Body of pancreas (tissue), 4 donors: Measurements from ENCODE around the gene ZEB1. TPM values are rescaled to one million over a fixed set of nuclear protein-coding genes. Genes with fewer than 3 reads are reported as not detected.
A peak's percentile ranks its signal among the peaks of the same experiment; 100 is the strongest.

Experiments used
- ATAC-seq: fragments of 150-250 bp; one replicate; pipeline ENCODE4 v1.9.1; 2016
- DNase-seq, 4 donors: peaks; one replicate each; pipeline ENCODE4 v3.0.0-alpha.2; 2019
- H3K27ac ChIP-seq, 4 donors: fragments of 200-600 bp; sonication (generic); 1 replicate in 3 of 4; 2 replicates in 1 of 4; pipeline versions ENCODE4 v1.5.1 to v1.6.1; 2016 to 2019; ENCODE audit warnings: mild to moderate bottlenecking in 1 of 4, mixed read lengths in 1 of 4, moderate library complexity in 1 of 4
- H3K27me3 ChIP-seq, 2 donors: fragments of 200-600 bp; sonication (generic); one replicate each; pipeline ENCODE4 v1.6.0; 2016; ENCODE audit warnings: mild to moderate bottlenecking in 1 of 2
- H3K36me3 ChIP-seq, 2 donors: fragments of 200-600 bp; sonication (generic); replicated peaks in 1 of 2; 2 replicates each; pipeline ENCODE4 v1.5.1; 2016; ENCODE audit warnings: low read depth in 2 of 2; ENCODE audit not compliant: insufficient read depth in 1 of 2
- H3K4me1 ChIP-seq: fragments of 200-600 bp; sonication (generic); one replicate; pipeline ENCODE4 v1.6.0; 2016
- H3K4me3 ChIP-seq, 2 donors: fragments of 200-600 bp; sonication (generic); 1 replicate in 1 of 2; 2 replicates in 1 of 2; pipeline ENCODE4 v1.5.1; 2016 to 2019
- H3K9me3 ChIP-seq, 3 donors: fragments of 200-600 bp; sonication (generic); 1 replicate in 2 of 3; 2 replicates in 1 of 3; pipeline ENCODE4 v1.5.1; 2016
- CTCF ChIP-seq, 7 experiments: fragments of 450-650 bp in 4 of 7; fragments of 200-600 bp in 3 of 7; sonication (generic) in 3 of 7; IDR thresholded peaks; one replicate each; pipeline ENCODE4 v1.5.1; 2016 to 2019; ENCODE audit warnings: antibody characterized with exemption in 7 of 7
- POLR2A ChIP-seq, 3 donors: fragments of 450-650 bp; IDR thresholded peaks; one replicate each; pipeline ENCODE4 v1.6.1; 2016; ENCODE audit warnings: antibody characterized with exemption in 3 of 3, mild to moderate bottlenecking in 2 of 3
- WGBS, 2 donors: methylation state at CpG; one replicate each; pipeline ENCODE4 v1.1.5; 2017; 5-methylcytosine and 5-hydroxymethylcytosine counted together
- intact Hi-C: fragments of 100-400 bp; cut with DNase I; formaldehyde crosslinking; loops from one replicate; pipeline ENCODE4 v1.15.1; 2023
- total RNA-seq, 2 donors: library from RNA; depleted of rRNA; stranded (reverse); fragments of >200 nt; gene quantifications; one replicate each; pipeline ENCODE4 v1.1.0, GENCODE V29; 2016

The ZEB1 gene
- 10 to 100 TPM in 1 of 2 donors, 1 to 10 TPM in 1; 9.9 to 21.0 TPM for total RNA-seq

- H3K9me3 ChIP-seq, result no peaks in the 10 kb centered on the region
- peaks cover 18% of the 10 kb centered on the region for H3K4me1 ChIP-seq
- ATAC-seq, result peak; percentile 86
- TF ChIP-seq POLR2A (IDR thresholded peaks at IDR 0.05) (peak in 2 of 3 donors; percentile 46 to 49), CTCF (IDR thresholded peaks at IDR 0.05) (peak; percentile 38 to 68 (median 60))
- H3K27me3 ChIP-seq, result no peaks in the 10 kb centered on the region
- peak within 1 kb of the TSS; percentile 65 to 98 for H3K4me3 ChIP-seq
- WGBS, 2 donors, result 1% methylated on average over 45 to 70 of the region's 71 CpGs
- DNase-seq, result peak; percentile 88 to 96 (median 92)
- no peaks in the 10 kb centered on the region for H3K36me3 ChIP-seq
- intact Hi-C loops, result no loop called here
- peak within 1 kb of the TSS; percentile 34 to 90 (median 85) for H3K27ac ChIP-seq
Measured at GRCh38 chr10:31318854-31319601, at the start of gene ZEB1. Gene ZEB1, plus strand, starts transcription at chr10:31319216. Its CDS starts 19 bp downstream, at chr10:31319235.

DNA sequence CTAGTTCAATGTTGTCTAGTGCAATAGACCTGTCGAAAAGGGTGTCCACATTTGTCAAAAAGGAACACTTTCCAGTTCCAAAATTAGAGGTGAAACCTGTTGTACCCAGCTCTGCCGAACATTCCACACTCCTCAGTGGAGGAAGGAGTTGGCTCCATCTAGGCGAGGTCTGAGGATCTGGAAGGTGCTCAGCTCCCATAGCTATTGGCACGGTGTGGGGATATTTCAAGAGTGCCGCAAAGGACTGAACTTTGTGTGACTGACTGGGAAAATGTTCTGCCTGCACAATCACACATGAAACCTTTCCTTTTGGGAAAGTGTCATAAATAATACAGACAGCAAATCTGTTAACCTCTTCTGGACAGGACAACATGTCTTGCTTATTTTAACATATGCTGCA, 48.1 kb upstream of the ZEB1 start:
- no peaks in the 10 kb centered on the region for H3K36me3 ChIP-seq
- WGBS, 2 donors, result 78 to 86% methylated on average over 5 of the region's 5 CpGs
- DNase-seq, result no peak
- H3K27ac ChIP-seq, result no peak overlapping the region
- no peak for TF ChIP-seq POLR2A (IDR thresholded peaks at IDR 0.05)
- no peak for TF ChIP-seq CTCF (IDR thresholded peaks at IDR 0.05)
- H3K9me3 ChIP-seq, result no peaks in the 10 kb centered on the region
- H3K27me3 ChIP-seq, result no peaks in the 10 kb centered on the region
- H3K4me3 ChIP-seq, result no peak overlapping the region
- ATAC-seq, result no peak
- no peaks in the 10 kb centered on the region for H3K4me1 ChIP-seq
- intact Hi-C loops, result no loop called here

- no peaks in the 10 kb centered on the region for H3K9me3 ChIP-seq
- H3K4me3 ChIP-seq, result no peak overlapping the region
- 48 to 50% methylated on average over 1 of the region's 1 CpG for WGBS, 2 donors
- DNase-seq (no peak), ATAC-seq (no peak)
- no peaks in the 10 kb centered on the region for H3K4me1 ChIP-seq
- TF ChIP-seq POLR2A (IDR thresholded peaks at IDR 0.05) (no peak), CTCF (IDR thresholded peaks at IDR 0.05) (no peak)
- H3K27ac ChIP-seq, result no peak overlapping the region
- intact Hi-C loops, result no loop called here
- H3K27me3 ChIP-seq, result no peaks in the 10 kb centered on the region
- no peaks in the 10 kb centered on the region for H3K36me3 ChIP-seq
Measured at GRCh38 chr10:31272841-31273240, 46.2 kb upstream of the ZEB1 start.

DNA sequence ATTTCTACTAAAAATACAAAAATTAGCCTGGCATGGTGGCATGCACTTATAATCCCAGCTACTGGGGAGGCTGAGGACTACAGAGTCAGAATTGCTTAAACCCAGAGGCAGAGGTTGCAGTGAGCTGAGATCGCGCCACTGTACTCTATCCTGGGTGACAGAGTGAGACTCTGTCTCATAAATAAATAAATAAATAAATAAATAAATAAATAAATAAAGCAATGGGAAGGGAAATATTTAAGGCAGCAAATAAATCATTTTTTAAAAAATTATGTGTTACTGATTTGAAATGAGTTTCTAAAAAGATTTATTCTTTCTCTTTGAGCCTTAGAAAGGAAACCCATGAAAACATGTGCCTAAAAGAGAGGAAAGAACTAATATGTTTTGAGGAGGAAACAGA, 45.2 kb upstream of the ZEB1 start:
- no peaks in the 10 kb centered on the region for H3K27me3 ChIP-seq
- DNase-seq (no peak), ATAC-seq (no peak)
- no peaks in the 10 kb centered on the region for H3K9me3 ChIP-seq
- no peak overlapping the region for H3K4me3 ChIP-seq
- TF ChIP-seq POLR2A (IDR thresholded peaks at IDR 0.05), result no peak
- no peak for TF ChIP-seq CTCF (IDR thresholded peaks at IDR 0.05)
- H3K36me3 ChIP-seq, result no peaks in the 10 kb centered on the region
- no peaks in the 10 kb centered on the region for H3K4me1 ChIP-seq
- intact Hi-C loops, result no loop called here
- no peak overlapping the region for H3K27ac ChIP-seq
- 98 to 100% methylated on average over 2 of the region's 2 CpGs for WGBS, 2 donors

GRCh38 chr10:31274310-31274709, 44.7 kb upstream of the ZEB1 start:
- TF ChIP-seq CTCF (IDR thresholded peaks at IDR 0.05) (no peak), POLR2A (IDR thresholded peaks at IDR 0.05) (no peak)
- H3K9me3 ChIP-seq, result no peaks in the 10 kb centered on the region
- 55 to 60% methylated on average over 2 of the region's 2 CpGs for WGBS, 2 donors
- ATAC-seq (no peak), DNase-seq (no peak)
- no peaks in the 10 kb centered on the region for H3K4me1 ChIP-seq
- no peak overlapping the region for H3K4me3 ChIP-seq
- H3K27me3 ChIP-seq, result no peaks in the 10 kb centered on the region
- H3K27ac ChIP-seq, result no peak overlapping the region
- intact Hi-C loops, result no loop called here
- H3K36me3 ChIP-seq, result no peaks in the 10 kb centered on the region
